GM18867 (cell line): Measurements from ENCODE around the gene SPTBN5.
A peak's percentile ranks its signal among the peaks of the same experiment; 100 is the strongest.

Source experiments
- ATAC-seq: cut with Tn5 transposase; IDR thresholded peaks from one replicate; pipeline ENCODE4 v1.9.1; 2021; ENCODE audit warnings: mild to moderate bottlenecking, moderate library complexity; ENCODE audit not compliant: unreplicated experiment

Gene SPTBN5

GRCh38 chr15:41904541-41905005 is 10.7 kb upstream of the SPTBN5 start:
- no peak for ATAC-seq

GRCh38 chr15:41903782-41904181 is 9.9 kb upstream of the SPTBN5 start:
- ATAC-seq, result no peak

GRCh38 chr15:41901431-41901830 is 7.6 kb upstream of the SPTBN5 start:
- no peak for ATAC-seq

- no peak for ATAC-seq
Measured at GRCh38 chr15:41900526-41901380, 6.9 kb upstream of the SPTBN5 start.

- no peak for ATAC-seq
Measured at GRCh38 chr15:41899854-41900442, 6.1 kb upstream of the SPTBN5 start.

DNA sequence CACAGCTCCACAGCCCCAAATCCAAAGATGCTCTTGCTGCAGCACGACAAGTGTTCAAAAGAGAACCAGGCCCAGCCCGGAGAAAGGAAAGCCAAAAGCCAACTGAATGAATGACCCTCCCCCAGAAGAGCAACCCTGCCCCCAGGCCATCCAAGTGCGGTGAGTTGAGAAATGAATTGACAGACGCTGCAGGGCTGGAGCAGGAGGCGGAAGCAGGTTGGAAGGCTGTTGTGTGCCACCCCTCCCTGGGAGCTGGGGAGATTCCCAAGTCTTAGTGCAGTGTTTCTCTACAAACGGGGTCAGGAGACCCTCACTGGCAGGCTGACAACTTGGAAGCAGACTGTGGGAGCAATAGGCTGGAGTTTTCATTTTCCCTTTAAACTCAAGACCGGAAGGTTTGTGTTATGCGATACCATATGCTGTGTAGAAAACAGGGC is 3.5 kb upstream of the SPTBN5 start:
- ATAC-seq, result no peak

DNA sequence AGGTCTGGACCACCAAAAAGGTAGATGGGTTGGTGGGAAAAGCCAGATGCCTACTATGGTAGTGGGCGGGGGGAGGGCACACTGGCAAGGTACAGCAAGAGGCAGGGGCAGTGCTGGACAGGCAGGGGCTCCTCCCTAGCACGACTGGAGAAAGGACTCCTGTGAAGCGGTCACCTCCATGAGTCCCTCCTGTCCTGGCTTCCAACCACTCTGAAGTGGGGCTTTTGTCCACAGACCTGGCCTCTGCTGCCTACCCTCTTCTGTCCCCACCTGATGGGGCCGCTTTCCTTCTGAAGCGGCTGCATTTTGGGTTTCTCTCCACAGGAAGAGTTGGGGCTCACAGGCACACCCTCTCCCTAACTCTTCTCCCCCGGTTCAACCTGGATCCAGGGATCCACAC is 2.7 kb upstream of the SPTBN5 start:
- no peak for ATAC-seq

GRCh38 chr15:41895957-41896356 is 2.1 kb upstream of the SPTBN5 start:
- ATAC-seq, result no peak

DNA sequence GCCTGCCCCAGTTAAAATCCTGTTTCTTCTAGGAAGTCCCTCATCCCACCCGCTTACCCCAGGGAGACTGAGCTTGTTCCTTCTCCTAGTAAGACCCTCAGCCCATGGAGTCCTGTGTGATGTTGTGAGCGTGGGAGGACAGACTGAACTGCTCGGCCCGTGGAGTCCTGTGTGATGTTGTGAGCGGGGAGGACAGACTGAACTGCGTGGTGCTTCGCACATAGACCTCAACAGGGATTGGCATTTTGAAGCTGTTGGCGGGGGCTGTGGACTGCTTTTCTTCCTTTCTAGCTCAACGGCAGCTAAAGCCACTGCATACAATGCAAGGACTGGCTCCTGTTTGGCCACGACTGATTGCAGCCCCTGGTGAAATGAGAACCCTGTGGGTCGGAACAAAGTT is 1.6 kb upstream of the SPTBN5 start:
- ATAC-seq, result no peak

- peak; percentile 87 for ATAC-seq
Measured at GRCh38 chr15:41894791-41895463, 1.1 kb upstream of the SPTBN5 start.

GRCh38 chr15:41894251-41894790 is 468 bp upstream of the SPTBN5 start:
- ATAC-seq, result no peak

DNA sequence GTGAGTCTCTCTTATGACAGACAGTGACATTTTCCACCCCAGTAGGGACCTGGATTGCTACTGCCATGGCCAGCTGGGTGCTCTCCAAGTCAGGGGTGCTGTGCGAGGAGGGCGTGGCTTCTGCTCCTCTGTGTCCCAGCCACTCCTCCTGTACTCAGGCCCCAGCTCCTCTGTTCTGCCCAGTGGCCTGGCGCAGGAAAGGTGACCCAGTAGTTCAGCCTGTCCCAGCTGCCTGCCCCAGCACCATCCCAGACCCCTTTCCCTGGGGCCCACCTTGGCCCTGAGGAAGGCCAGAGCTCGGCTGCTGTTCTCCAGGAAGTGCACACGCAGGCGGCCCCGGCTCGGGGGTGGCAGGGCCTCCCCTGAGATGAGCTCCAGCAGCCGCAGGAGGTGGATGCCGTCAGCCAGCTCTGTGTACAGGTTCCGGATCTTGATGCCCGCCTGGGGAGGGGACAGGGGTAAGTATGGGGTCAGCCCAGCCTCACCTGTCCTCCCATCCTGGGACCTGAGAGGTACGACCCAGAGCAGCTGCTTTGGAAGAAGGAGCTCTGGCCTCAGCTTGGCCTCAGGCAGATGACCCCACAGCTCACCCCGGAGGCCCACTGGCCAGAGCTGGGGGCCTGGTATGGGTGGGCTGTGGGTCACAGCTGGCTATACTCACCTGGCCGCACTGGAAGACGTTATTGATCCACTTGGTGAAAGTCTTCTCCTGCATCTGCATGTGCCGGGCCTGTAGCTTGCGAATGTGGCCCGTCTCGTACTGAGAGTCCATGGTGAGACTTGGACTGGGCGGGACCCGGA is 1.0 kb downstream of the SPTBN5 start:
- ATAC-seq, result no peak

- no peak for ATAC-seq
Measured at GRCh38 chr15:41891946-41892345, 1.9 kb downstream of the SPTBN5 start.

DNA sequence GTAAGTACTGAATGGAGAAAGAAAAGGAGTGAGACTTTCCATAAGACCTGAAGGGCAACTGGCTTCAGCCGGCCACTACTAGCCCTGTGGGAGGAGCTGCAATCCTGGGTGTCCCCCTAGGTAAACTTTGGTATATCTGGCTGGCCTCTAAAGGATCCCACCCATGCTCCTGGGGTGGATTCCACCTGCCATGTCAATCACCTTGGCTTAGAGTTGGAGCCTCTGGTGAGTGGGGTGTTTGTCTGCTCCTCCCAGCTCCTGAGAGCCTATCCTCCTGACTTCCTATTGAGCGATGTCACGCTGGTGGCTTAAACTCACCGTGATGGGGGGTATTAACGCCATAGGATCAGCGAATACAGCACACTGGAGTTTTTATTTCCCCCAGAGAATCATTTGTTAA is 2.6 kb downstream of the SPTBN5 start:
- ATAC-seq, result no peak

- ATAC-seq, result no peak
Measured at GRCh38 chr15:41890050-41890690, 3.7 kb downstream of the SPTBN5 start.

GRCh38 chr15:41888662-41889253 is 5.1 kb downstream of the SPTBN5 start:
- no peak for ATAC-seq

DNA sequence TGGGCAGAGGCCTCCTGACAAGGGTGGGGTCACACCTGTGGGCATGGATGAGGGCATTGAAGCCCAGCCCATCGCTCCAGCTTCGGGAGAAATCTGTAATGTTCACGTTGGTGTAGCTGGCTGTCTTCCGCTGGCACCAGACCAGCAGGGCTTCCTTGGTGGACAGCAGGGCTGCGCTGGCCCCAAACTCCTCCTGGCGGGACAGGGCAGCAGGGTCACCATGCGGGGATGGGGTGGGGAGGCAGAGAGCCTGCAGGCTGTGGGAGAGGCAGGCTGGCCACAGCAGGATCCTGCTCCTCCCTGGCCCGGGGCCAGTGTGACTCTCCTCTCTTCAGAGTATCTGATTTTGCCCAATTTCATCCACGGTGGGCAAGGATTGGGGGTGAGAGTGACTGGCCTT is 6.0 kb downstream of the SPTBN5 start:
- ATAC-seq, result no peak

- no peak for ATAC-seq
Measured at GRCh38 chr15:41887161-41887560, 6.7 kb downstream of the SPTBN5 start.

DNA sequence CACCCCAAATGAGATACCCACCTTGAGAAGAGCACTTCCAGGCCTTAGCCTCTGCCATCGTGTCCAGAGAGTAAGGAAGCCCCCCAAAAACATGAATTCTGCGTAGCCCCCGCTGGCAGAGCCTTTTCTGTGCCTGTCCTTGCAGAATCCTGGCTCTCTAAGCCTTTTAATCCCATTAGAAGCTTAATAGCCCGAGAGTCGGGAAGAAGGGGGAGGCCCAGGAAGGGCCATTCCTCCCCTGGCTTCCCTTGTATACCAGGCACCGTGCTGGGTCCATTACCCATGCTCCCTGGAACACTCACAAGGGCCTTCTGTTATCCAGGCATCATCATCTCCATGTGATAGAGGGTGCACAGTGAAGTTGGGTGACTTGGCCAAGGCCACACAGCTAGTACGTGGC is 7.1 kb downstream of the SPTBN5 start:
- no peak for ATAC-seq

GRCh38 chr15:41885841-41886240 is 8.0 kb downstream of the SPTBN5 start:
- ATAC-seq, result no peak
